NCI-H524 (cell line): ENCODE results near the gene ASB13.
"Not testable (repeated sequence)": the region's sequence is repeated elsewhere in the genome, so short reads cannot be mapped to it uniquely, and the experiment has no call there.

Experiments
- DNase-seq, 2 experiments: peaks; one replicate each; lab custom pipeline; 2025; lab: John Stamatoyannopoulos, UW

Gene ASB13

GRCh38 chr10:5623081-5623748 lies 43.2 kb downstream of the ASB13 start:
- peak; percentile 47 to 69 for DNase-seq

GRCh38 chr10:5622186-5622960 lies 44.0 kb downstream of the ASB13 start:
- DNase-seq = no peak

DNA sequence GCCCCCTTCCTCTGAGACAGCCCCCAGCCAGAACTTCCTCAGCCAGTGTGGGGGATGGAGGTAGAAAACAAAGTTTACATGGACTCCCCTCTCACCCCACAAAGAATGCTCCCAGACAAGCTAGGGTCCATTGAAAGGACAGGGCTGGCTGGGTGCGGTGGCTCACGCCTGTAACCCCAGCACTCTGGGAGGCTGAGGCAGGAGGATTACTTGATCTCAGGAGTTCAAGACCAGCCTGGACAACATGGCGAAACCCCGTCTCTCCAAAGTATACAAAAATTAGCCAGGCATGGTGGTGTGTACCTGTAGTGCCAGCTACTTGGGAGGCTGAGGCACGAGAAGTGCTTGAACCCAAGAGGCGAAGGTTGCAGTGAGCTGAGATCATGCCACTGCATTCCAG lies 45.0 kb downstream of the ASB13 start:
- DNase-seq = not testable (repeated sequence)

- DNase-seq = no peak
Observed at GRCh38 chr10:5620966-5621365, 45.4 kb downstream of the ASB13 start.

DNA sequence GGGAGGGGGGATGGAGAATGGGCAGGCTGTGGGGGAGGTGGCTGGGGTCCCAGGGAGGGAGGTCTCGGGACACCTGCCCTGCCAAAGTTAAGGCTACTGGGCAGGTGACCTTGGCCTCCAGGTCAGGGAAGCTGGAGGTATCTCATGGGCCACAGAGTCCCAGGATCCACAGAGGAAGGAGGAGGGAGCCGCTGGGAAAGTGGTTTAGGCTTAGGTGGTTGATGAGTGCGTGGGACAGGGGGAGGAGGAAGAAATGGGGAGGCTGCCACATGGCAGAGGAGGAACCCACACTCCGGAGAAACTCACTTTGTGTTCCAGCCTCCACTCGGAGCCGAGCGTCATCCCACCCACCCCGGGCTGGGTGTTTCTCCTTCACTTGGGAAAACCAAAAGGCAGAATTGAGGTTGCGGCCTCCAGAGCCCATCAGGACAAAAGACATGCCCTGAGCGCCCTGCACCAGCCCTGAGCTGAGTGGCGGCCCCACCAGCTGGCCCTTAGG lies 46.1 kb downstream of the ASB13 start:
- DNase-seq = no peak

GRCh38 chr10:5619362-5620211 lies 46.8 kb downstream of the ASB13 start:
- DNase-seq = no peak

DNA sequence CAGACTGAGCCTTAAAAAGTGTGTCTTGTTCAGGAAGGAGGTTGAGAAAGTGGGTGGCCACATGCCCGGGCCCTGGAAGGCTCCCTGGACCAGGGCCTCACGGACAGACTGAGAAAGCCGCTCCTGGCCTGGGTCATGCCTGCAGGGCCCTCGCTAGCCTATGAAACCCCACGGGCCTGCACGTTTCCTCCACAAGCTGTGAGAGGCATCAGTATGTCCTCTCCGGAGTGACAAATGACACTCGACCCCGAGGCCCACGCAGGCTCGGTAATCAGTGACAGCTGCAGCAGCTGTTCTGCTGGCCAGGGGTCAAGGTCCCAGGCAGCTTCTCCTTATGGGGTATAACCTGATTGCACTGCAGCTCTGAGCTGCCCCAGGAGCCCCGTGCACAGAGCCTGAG lies 47.6 kb downstream of the ASB13 start:
- DNase-seq = no peak

DNA sequence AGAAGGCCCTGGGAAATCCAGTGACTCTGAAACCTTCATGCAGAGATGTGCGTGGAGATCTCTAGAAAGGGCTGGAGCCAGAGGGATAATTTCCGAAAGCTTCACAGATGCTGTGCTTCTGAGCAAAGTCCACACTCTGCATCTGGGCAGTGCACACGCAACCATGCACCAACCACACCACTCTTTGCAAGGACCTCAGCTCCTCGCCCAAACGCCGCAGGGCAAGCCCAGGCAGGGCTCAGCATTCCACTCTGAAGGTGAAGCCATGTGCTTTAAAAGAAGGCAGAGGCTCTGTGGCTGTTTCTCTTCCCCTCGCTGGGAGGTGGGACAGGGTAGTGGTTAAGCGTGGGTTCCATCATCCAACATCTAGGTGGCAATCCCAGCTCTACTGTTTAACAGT lies 48.4 kb downstream of the ASB13 start:
- no peak for DNase-seq

DNA sequence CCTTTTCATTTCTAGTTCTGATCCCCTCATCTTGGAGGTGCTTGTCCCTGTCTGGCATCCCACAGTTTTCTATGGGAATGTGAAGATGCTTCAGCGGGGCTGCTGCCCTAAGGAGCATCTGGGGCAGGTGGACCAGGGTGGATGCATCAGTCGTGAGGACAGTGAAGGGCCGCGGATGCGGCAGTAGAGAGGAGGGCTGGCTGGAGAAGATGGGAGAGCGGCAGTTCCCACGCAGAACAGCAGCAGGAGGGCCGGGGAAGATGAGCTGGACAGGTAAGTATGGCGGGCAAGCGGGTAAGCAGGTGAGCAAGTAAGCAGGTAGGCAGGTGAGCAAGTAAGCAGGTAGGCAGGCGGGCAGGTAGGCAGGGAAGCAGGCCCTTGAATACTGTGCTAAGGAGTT lies 48.9 kb downstream of the ASB13 start:
- DNase-seq = no peak

DNA sequence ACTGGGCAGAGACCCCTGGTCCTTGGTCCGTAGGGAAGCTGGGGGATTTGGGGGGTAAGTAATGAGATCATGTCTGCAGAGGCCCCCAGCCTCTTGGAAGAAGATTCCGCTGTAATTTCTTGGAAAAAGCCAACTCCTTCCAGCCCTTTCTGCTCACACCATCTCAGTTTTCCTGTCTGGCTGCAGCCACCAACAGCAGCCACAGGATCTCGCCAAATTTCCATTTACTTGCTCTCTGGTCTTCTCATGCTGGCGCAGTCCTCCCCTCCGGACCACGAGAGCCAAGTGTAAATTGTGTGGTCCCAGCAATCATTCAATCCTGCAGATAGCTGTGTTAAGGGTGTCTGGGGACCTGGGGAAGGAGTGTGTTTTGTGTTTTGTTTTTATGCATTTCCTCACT lies 49.6 kb downstream of the ASB13 start:
- DNase-seq = no peak

- DNase-seq = no peak
Observed at GRCh38 chr10:5616046-5616445, 50.3 kb downstream of the ASB13 start.

GRCh38 chr10:5615316-5615715 lies 51.1 kb downstream of the ASB13 start:
- no peak for DNase-seq

DNA sequence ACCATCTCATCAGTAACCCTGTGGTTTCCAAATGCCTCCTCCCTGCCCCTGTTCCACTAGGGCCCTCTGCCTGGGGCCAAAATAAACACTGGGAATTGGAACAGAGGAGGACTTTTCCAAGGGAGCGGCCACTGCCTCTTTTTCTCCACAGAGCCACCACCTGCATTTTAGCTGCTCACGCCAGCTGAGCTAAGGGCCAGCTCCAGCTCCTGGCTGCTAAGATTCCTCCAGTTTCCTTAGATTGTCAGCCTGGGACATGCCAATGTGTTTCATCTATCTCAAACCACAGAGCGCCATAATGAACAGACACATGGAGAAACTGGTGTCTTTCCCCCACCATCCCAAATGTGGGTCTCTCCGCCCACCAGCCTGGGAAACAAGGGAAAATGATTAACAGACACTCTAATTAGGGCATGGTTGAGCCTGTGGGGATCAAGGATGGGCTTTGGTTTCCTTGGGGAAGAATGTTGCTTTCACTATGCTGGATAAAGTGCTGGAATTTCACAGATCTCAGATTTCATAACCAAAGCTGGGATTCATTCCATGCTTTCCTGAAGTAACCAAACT lies 52.2 kb downstream of the ASB13 start:
- DNase-seq = no peak

DNA sequence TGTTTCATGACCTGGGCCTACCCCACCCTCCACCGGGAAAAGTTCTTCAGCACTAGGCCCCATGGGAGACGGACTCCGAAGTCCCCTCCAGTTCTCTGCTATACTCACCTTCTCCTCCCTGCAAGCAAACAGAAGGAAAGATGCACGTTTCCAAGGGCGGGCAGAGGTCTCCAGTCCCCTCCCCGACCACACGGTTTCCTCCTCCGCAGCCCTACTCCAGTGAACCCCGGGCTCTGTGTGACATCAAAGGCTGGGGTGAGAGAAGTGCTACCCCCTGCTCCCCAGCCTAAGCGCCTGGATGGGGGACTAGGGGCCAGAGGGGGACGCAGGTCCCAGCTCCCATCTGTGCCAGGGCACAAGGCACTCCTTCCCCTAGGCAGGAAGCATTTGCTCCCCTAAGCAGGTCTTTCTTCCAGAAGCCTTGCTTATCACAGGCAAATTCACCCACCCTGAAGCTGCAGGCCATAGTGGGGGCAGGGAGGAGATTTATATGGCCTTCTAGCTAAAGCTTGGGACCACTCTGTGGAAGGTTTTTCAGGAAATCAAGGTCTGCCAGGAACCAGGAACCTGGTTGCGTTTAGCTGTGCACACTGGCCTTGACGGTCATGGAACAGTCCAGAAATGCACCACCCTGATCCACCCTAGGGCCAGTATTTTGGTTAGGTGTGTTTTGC lies 52.8 kb downstream of the ASB13 start:
- DNase-seq = no peak

DNA sequence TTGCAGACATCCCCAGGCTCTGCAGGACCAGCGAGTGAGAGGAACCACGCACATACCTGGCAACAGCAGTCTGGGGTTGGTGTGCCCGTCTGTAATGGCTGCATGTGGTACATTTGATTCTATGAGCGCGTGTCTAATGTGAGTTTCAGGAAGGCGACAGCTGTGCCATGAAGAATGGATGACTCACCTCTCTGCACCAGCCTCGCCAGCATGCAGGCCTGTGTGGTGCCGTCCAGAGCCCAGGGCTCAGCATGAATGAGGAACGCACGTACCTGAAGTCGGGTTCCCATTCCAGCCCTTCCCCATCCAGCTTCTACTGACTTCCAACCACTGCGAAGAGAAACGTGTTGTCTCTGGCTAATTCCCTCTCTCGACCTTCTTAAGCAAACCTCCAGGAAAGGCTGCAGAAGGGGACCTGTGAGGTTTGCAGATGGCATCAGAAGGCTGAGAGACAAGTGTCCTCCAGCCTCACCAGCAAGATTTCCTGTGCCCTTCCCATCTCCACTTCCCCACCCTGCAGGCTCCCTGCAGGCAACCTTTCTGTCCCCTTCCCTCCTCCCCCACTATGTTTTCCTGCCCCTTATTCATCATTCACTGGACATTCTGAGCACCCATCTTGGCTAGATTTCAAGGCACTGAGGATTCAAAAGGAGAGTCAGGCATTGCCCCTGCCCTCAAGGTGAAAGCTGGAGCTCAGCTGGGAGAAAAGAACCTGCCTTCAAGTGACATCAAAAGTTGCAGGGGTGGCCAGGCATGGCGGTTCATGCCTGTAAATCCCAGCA lies 54.3 kb downstream of the ASB13 start:
- no peak for DNase-seq

GRCh38 chr10:5609952-5610616 lies 56.3 kb downstream of the ASB13 start:
- no peak for DNase-seq

- no peak for DNase-seq
Observed at GRCh38 chr10:5608608-5609220, 57.7 kb downstream of the ASB13 start.

GRCh38 chr10:5607594-5607993 lies 58.8 kb downstream of the ASB13 start:
- no peak for DNase-seq

GRCh38 chr10:5606864-5607263 lies 59.5 kb downstream of the ASB13 start:
- DNase-seq = no peak

DNA sequence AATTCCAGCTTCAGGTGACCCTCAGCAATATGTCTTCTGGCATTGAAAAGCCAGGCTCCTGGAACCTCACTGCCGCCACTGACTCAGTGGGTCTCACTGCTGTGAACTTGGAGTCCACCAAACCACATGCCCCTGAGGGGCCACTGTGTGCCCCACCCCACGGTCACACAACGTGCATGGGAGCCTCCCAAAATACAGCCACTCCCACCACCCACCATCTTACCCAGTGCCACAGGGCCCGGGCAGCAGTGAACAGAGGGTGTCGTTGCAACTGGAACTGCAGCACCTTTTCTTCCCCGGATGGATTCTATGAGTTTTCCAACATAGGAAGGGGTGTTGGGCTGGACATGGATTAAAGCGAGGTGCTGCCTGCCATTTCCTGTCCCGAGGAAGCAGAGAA lies 60.1 kb downstream of the ASB13 start:
- DNase-seq = no peak
